OCI-LY3 (cell line): ENCODE data around the gene EYS.

Experiments used
- CTCF ChIP-seq: fragments of 200-600, 300-600 bp; sonication (generic); IDR thresholded peaks from 2 replicates; pipeline ENCODE4 v1.5.1; 2014; ENCODE audit warnings: antibody characterized with exemption, low read length, low read depth
- EZH2phosphoT487 ChIP-seq: fragments of 200-600 bp; shearing (Covaris generic); IDR thresholded peaks from 2 replicates; pipeline ENCODE4 v1.6.1; 2018; ENCODE audit warnings: antibody characterized with exemption, mixed run types, low read depth

- TF ChIP-seq CTCF, result no peak
- TF ChIP-seq EZH2phosphoT487, result no peak
Measured at GRCh38 chr6:64013011-64013410, 1694.0 kb downstream of the EYS start.
